HS-5 (cell line): ENCODE data around the gene TAS1R3.
"Not testable (repeated sequence)": the region's sequence is repeated elsewhere in the genome, so short reads cannot be mapped to it uniquely, and the experiment has no call there.

Source experiments
- DNase-seq: peaks from one replicate; pipeline ENCODE4 v3.0.0-alpha.2; 2012; ENCODE audit warnings: low read depth

TAS1R3 gene

GRCh38 chr1:1354271-1355247 is 23.5 kb downstream of the TAS1R3 start:
- no peak for DNase-seq

GRCh38 chr1:1355416-1355815 is 24.3 kb downstream of the TAS1R3 start:
- no peak for DNase-seq

GRCh38 chr1:1356166-1356795 is 25.2 kb downstream of the TAS1R3 start:
- DNase-seq = no peak

GRCh38 chr1:1356796-1357401 is 25.8 kb downstream of the TAS1R3 start:
- no peak for DNase-seq

GRCh38 chr1:1357871-1358432 is 26.9 kb downstream of the TAS1R3 start:
- DNase-seq = no peak

GRCh38 chr1:1358433-1359271 is 27.6 kb downstream of the TAS1R3 start, which contains the start of gene MXRA8:
MXRA8 (minus strand) TSS chr1:1358555; CDS start chr1:1358504, 51 bp downstream.
- DNase-seq = no peak

GRCh38 chr1:1359308-1359663 is 28.2 kb downstream of the TAS1R3 start:
- DNase-seq = no peak

- no peak for DNase-seq
Measured at GRCh38 chr1:1359664-1360468, 28.8 kb downstream of the TAS1R3 start.

- DNase-seq = peak; percentile 87
Measured at GRCh38 chr1:1360506-1361169, 29.6 kb downstream of the TAS1R3 start.

- no peak for DNase-seq
Measured at GRCh38 chr1:1361233-1361981, 30.3 kb downstream of the TAS1R3 start.

- no peak for DNase-seq
Measured at GRCh38 chr1:1361982-1362423, 30.9 kb downstream of the TAS1R3 start.

GRCh38 chr1:1364266-1364665 is 33.2 kb downstream of the TAS1R3 start:
- DNase-seq = no peak

- no peak for DNase-seq
Measured at GRCh38 chr1:1365875-1366698, 35.0 kb downstream of the TAS1R3 start.

- no peak for DNase-seq
Measured at GRCh38 chr1:1366699-1367066, 35.6 kb downstream of the TAS1R3 start.

- DNase-seq = no peak
Measured at GRCh38 chr1:1367315-1367714, 36.2 kb downstream of the TAS1R3 start.

GRCh38 chr1:1370094-1370493 is 39.0 kb downstream of the TAS1R3 start:
- not testable (repeated sequence) for DNase-seq

- DNase-seq = no peak
Measured at GRCh38 chr1:1370771-1371300, 39.8 kb downstream of the TAS1R3 start.

- DNase-seq = no peak
Measured at GRCh38 chr1:1371364-1371745, 40.3 kb downstream of the TAS1R3 start.
